GM10248 (cell line): ENCODE data around the gene SMIM41.

Experiments used
- CTCF ChIA-PET: fragments of 300-600 bp; sonication (Branson Sonifier 250); formaldehyde crosslinking; extraction: SDS; loops from one replicate; lab custom pipeline; 2021; ENCODE audit warnings: antibody characterized with exemption; lab: Yijun Ruan, JAX
- POLR2A ChIA-PET: fragments of 350-650 bp; sonication (Branson Sonifier 250); formaldehyde crosslinking; extraction: SDS; loops from one replicate; lab custom pipeline; 2020; ENCODE audit warnings: antibody characterized with exemption; lab: Yijun Ruan, JAX
- DNase-seq: peaks from one replicate; pipeline ENCODE4 v3.0.0; 2012; ENCODE audit errors: extremely low spot score
- TF ChIP-seq, protein P1 (sequence below): IDR thresholded peaks from 2 replicates; pipeline ENCODE4 v1.5.1; 2012; ENCODE audit warnings: mild to moderate bottlenecking, low read depth; ENCODE audit errors: extremely low read depth, missing control alignments, control extremely low read depth

SMIM41 gene

DNA sequence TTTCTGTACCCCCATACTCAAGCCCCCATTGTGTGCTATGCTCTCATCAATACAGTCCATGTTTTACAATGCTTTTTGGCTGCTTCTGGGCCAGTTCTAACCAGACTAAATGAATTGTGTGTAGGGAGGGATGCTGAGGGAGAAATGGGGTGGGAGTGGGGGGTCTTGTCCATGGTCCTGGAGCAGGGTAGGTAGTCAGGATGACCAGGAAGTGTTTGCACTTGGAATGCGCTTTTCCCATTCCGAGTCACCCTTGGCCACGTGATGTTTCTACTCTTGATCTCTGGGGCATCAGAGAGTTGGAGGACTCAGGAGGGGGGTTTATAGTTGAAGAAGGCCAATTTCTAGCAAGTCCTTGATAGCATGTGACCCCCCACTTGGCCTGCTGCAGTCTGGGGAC lies 1.2 kb upstream of the SMIM41 start:
- TF ChIP-seq, protein P1, sequence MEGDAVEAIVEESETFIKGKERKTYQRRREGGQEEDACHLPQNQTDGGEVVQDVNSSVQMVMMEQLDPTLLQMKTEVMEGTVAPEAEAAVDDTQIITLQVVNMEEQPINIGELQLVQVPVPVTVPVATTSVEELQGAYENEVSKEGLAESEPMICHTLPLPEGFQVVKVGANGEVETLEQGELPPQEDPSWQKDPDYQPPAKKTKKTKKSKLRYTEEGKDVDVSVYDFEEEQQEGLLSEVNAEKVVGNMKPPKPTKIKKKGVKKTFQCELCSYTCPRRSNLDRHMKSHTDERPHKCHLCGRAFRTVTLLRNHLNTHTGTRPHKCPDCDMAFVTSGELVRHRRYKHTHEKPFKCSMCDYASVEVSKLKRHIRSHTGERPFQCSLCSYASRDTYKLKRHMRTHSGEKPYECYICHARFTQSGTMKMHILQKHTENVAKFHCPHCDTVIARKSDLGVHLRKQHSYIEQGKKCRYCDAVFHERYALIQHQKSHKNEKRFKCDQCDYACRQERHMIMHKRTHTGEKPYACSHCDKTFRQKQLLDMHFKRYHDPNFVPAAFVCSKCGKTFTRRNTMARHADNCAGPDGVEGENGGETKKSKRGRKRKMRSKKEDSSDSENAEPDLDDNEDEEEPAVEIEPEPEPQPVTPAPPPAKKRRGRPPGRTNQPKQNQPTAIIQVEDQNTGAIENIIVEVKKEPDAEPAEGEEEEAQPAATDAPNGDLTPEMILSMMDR: no peak
- CTCF ChIA-PET: interaction anchor here (9.4 to 42.5 kb wide), 2 partner anchors 7 to 46 kb away, joined by 108 to 1220 read pairs; partner anchors contain the start of gene ATG101
- DNase-seq: no peak
- POLR2A ChIA-PET: interaction anchor here (0.7 kb wide), 1 partner anchor 50 kb away, joined by 9 read pairs; no protein-coding TSS in a partner anchor

DNA sequence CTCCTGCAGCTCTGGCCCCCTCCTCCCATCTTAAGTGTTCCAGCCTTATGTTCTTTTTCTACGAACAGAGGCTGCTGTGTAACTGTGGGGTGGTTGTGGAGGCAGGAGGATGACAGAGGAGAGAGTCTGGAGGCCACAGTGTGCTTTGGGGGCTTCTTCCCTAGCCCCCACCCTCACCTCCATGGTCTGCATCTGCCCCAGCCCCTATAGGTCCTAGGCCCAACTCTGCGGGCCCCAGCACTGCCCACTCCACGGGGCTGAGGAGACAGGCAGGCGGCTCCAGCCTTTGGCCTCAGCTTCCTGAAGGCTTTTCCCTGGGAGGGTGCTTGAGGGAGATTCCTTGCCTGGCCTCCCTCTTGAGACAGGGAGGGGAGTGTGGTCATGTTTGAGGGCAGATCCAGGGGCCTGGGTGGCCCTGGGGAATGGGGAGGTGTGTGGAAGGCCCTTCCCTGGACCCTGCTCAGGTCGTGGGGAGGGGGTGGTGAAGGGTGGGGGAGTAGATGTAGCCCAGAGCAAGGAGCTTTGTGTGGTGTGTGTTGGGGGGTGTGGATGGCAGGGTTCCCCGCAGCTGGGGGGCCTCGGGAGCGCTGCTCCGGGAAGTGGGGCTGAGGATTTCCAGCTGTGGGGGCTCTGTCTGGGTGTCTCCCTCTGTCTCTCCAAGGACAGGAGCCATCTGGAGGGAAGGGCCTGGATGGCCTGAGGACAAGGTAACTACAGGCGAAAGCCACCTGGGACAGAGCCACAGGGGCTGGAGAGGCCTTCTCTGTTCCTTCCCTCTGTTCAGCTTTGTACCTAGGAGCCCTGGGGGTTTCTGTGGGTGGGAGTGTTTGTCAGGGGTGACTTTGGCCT lies 1.1 kb downstream of the SMIM41 start:
- TF ChIP-seq, protein P1: no peak
- DNase-seq: no peak
- ChIA-PET CTCF (interaction anchor here (0.7 to 42.5 kb wide), 7 partner anchors 9 to 100 kb away, joined by 3 to 1220 read pairs (median 13); partner anchors contain the start of gene ATG101), POLR2A (interaction anchor here (2.2 kb wide), 1 partner anchor 10 kb away, joined by 6 read pairs; the partner anchor contains the start of gene ATG101)

DNA sequence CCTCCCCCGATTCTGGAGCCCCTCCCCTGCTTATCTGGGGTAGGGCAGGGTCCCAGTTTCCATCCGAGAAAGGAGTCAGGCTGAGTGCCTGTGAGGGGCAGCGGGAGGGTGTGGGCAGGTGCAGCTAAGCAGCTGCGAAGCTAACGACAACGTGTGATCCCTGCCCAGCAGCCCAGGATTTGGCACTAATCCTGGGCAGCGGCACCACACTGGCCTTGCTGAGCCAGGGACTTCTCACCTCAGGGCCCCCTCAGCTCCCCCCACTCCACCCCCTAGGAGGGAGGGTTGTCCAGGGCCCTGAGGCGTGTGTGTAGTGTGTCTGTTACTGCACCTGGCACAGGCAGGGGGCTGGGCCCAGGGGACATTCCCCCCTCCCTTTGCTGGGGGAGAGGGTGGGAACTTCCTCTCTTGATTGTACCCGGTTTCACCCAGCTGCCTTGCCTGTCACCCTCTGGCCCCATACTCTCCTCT lies 1.8 kb downstream of the SMIM41 start:
- POLR2A ChIA-PET: no interaction called here
- TF ChIP-seq, protein P1: no peak
- DNase-seq: peak; percentile 69
- CTCF ChIA-PET: interaction anchor here (0.7 to 42.5 kb wide), 12 partner anchors 9 to 101 kb away, joined by 3 to 1220 read pairs (median 8); partner anchors contain the start of gene ATG101

DNA sequence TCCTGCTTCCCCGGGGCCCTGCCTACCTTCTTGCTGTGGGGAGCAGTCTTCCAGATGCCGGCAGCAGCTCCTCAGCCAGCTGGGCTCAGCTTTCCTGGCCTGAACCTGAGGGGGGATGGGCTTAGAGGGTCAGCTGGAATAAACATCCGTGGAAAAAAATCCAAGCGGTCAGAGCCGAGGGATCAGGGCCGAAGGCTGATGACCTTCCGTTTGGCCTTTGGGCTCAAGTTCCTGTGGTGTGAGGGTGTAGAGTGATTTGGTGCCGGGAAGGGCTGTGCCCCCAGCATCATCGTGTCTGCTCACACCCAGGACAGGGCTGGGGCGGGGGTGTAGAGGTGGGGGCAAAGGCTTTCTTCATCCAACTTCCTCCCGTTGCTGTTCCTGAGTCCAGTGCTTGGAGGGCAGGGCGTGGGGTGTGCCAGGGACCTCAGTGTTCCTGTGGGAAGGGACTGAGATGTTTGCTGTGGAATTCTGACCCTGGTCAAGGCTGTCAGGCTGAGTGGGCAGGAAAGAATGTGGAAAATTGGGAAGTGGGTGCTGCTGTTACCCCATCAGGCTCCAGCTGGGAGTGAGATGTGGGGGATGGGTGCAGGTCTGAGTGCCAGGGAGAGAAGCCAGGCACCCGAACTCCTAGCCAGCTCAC lies 2.6 kb downstream of the SMIM41 start:
- TF ChIP-seq, protein P1: no peak
- no peak for DNase-seq
- POLR2A ChIA-PET: interaction anchor here (1.2 kb wide), 1 partner anchor 57 kb away, joined by 3 read pairs; no protein-coding TSS in a partner anchor
- CTCF ChIA-PET: interaction anchor here (0.9 to 42.5 kb wide), 16 partner anchors 8 to 106 kb away, joined by 3 to 1220 read pairs (median 5); partner anchors contain the start of gene ATG101

DNA sequence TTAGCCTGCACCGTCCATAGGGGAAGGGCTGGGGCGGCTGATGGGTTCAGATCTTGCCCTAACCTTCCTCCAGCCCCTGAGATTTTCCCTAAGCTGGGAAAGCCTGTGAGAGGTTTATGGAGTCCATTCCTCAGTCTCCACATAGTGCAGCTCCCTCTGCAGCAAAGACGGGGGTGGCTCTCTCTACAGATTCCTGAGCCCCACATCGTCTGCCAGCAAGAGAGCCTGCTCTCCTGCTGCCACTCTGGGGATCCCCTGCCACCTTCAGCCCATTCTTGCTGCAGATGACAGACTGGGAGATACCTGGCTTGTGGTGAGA lies 3.1 kb downstream of the SMIM41 start:
- POLR2A ChIA-PET: interaction anchor here (1.2 kb wide), 1 partner anchor 57 kb away, joined by 3 read pairs; no protein-coding TSS in a partner anchor
- no peak for DNase-seq
- CTCF ChIA-PET: interaction anchor here (0.9 to 42.5 kb wide), 18 partner anchors 8 to 106 kb away, joined by 3 to 1220 read pairs (median 4); partner anchors contain the start of gene ATG101
- TF ChIP-seq, protein P1: no peak
